Myometrial cell (primary cell): ENCODE measurements around the gene PGP. TPM values are rescaled to one million over a fixed set of nuclear protein-coding genes. Genes with fewer than 3 reads are reported as not detected.

Source experiments
- total RNA-seq: library from RNA; depleted of rRNA; stranded (reverse); fragments of >200 nt; gene quantifications from 2 replicates; pipeline ENCODE4 v1.2.3, GENCODE V29; 2015

Gene PGP, protein sequence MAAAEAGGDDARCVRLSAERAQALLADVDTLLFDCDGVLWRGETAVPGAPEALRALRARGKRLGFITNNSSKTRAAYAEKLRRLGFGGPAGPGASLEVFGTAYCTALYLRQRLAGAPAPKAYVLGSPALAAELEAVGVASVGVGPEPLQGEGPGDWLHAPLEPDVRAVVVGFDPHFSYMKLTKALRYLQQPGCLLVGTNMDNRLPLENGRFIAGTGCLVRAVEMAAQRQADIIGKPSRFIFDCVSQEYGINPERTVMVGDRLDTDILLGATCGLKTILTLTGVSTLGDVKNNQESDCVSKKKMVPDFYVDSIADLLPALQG
- total RNA-seq: 25.7 and 29.1 TPM in 2 replicates

DNA sequence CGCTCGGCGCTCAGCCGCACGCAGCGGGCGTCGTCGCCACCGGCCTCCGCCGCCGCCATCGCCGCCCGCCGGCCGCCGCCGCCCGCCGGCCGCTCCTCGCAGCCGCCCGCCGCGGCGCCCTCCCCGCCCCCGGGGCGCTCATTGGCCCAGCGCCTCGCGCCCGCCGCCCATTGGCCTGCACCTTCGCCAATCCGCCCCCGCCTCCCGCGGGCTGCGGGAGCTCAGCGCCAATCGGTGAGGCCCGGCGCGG, at the start of gene PGP:
PGP (minus strand) TSS at position 122 of the 250 bp plus-strand sequence; CDS start at position 59, 63 bp downstream.

DNA sequence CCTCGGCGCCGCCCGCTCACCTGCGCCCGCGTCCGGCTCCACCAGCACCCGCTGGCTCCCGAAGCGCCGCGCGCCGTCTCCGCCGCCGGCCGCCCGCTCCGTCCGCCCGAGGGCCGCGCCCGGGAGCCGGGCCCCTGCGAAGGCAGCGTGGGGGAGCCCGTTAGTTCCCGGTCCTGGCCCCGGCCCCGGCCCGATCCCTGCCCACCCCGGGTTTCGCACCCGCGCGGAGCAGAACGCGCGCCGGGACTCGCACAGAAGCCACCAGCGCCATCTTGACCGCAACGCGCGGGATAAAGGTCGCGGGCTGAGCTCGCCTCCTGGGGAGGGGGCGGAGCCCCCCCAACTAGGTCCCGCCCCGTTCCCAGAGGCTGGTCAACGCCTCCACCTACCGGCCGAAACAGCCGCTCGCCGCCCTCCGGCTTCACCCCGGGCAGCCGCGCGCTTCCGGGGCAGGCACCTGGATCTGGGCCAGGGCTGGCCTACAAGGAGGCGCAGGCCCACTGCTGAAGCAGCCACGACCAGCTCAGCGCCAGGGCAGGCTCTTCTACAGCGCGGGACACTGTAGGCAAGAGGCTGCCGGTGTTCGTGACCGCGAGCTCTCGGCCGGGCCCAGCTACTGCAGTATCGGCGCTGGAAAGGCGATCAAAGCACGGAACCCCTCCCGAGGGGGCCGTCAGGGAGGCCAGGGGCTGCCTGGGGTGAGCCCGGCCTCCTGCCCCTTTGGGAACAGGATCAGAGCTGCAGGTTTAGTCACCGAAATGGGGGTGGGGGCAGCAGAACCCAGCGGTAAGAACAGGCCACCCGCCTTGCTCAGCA, 36.9 kb upstream of the PGP start, which contains the start of gene ECI1:
ECI1 (minus strand) TSS at position 292 of the 816 bp plus-strand sequence; CDS start at position 271, 21 bp downstream.

DNA sequence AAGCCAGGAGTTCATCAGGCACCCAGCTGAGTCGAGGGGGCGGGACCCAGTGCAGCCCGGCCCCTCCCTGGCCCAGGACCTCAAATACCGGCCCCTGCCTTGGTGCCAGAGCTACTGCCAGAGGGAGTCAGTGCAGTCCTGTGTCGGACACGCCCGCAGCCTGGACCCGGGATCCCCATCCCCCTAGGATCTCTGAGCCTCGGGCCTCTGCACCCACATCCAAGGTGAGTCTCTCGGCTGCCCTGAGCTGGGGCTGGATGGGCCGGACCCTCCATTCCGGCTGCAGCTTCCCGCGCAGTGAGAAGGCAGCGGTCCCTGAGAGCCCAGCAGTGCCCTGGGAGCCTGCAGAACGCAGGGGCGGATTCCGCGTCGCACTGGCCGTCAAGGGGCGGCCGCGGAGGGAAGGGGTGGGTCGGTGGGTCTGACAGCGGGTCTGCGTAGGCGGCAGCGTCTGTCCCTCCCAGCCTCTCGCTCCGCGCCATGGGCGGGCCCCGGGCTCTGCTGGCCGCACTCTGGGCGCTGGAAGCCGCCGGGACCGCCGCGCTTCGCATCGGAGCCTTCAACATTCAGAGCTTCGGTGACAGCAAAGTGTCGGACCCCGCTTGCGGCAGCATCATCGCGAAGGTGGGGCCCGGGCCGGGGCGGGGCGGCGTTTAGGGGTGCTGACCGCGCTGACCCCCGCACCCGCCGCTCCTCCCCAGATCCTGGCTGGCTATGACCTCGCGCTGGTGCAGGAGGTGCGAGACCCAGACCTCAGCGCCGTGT, 21.9 kb upstream of the PGP start, which contains the start of gene DNASE1L2:
DNASE1L2 (plus strand) TSS at position 108 of the 765 bp plus-strand sequence; CDS start at position 481, 373 bp downstream.

DNA sequence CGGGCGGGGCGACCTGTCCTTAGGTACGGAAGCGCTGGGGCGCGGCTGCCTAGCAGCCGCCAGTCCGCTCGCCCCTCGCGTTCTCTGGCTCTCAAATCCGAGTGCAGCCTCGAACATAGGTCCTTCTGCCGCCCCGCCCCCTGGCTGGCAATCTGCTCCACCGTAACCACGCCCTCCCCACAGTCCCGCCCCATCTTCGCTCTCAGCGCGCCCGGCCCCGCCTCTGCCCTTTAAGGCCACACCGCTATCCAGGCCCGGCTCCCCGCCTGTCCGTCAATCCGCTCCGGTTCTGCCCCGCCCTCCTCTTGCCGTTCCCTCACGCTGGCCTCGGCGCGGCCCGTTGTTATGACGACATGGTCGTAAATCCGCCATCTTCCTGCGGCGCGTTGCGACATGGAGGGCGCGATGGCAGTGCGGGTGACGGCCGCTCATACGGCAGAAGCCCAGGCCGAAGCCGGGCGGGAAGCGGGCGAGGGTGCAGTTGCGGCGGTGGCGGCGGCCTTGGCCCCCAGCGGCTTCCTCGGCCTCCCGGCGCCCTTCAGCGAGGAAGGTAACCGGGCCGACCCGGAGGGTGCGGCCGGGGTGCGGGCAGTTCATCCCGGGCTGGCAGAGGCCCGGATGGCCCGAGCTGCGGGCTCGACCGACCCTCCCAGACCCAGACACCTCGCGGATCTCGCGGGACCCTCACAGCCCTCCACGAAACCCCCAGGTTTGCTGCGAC, 8.7 kb upstream of the PGP start, which contains the start of gene E4F1:
E4F1 (plus strand) TSS at position 371 of the 721 bp plus-strand sequence; CDS start at position 394, 23 bp downstream.

DNA sequence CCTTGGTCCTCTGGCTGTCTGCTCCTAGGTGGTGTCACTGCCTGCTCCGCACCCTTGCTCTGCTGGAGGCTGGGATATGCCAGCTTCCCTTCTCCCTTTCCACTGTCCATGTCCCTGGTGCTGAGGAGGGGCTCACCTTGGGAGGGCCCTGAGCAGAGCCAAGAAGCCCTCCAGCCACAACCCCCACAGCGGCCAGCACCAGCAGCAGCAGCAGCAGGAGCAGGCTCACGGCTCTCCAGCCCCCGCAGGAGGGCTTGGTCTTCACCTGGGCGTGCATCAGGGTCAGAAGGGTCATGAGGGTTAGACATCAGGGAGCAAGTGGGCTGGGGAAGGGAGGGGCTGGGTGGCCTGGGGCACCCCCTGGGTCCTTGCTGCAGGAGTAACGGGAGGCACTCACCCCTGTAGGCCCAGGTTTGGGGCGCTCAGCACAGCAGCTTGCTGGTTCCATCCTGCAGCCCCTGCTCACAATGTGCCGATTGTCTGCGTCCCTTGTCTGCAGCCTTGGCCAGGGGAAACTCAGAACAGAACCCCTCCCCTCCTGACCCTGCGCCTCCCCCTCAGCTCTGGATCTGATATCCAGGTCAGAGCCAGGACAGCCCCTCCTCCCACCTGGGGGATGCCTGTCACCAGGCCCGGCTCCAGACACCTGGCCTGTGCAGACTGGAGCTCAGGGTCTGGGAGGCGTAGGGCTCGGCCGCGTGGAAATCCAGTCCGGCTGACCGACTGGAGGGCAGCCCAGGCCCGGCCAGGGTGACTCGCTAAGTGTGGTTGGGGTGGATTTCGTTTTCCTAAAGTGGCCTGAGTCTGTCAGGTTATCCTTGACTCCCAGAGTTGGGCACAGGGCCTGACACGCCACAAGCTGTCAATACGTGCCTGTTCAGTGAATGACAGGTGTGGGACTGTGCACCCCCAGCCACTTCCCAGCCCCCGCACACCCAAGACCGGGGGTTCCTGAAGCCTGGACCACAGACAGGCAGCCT, 4.0 kb downstream of the PGP start, which contains the start of gene BRICD5:
BRICD5 (minus strand) TSS at position 478 of the 980 bp plus-strand sequence; CDS start at position 448, 30 bp downstream.

DNA sequence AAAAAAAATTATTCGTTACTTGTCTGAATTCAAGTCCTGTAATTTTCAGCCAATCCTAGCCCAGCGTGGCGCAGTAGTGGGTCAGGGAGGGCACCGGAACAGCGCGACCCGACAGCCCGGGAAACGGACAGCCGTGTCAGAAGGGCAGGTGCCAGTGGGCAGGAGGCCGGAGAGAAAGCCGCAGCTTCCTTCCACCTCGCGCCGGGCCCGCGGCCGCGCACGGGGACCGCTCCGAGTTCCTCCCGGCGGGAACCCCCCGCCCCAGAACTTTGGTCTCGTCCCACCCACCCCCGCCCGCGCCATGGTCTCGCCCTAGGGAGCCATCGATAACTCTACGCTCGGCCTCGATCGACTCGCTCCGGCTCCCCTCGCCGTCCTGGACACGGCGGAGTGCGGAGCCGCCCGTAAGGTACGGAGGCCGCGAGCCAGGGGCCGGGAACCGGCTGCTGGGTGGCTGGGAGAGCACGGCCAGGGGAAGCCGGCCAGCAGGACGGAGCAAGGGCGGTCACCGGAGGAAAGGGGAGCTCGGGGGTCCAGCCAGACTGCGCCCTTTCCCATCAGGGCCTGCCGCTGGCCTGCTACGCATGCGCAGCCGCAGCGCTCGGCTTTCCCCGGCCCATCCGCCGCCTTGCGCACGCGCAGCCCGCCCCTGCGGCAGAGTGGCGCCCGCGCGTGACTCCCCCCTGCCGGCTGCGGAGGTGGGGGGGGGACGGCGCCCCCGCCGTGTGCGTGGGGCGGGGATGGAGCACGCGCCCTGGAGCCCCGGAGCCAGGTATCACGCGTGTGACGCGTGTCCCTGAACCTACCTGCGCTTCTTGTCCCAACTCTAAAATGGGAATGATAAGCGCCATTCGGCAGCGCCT, 9.3 kb downstream of the PGP start, which contains the start of gene MLST8:
MLST8 (plus strand) TSS at position 351 of the 863 bp plus-strand sequence. CDS start 632 bp downstream, outside the sequence.

DNA sequence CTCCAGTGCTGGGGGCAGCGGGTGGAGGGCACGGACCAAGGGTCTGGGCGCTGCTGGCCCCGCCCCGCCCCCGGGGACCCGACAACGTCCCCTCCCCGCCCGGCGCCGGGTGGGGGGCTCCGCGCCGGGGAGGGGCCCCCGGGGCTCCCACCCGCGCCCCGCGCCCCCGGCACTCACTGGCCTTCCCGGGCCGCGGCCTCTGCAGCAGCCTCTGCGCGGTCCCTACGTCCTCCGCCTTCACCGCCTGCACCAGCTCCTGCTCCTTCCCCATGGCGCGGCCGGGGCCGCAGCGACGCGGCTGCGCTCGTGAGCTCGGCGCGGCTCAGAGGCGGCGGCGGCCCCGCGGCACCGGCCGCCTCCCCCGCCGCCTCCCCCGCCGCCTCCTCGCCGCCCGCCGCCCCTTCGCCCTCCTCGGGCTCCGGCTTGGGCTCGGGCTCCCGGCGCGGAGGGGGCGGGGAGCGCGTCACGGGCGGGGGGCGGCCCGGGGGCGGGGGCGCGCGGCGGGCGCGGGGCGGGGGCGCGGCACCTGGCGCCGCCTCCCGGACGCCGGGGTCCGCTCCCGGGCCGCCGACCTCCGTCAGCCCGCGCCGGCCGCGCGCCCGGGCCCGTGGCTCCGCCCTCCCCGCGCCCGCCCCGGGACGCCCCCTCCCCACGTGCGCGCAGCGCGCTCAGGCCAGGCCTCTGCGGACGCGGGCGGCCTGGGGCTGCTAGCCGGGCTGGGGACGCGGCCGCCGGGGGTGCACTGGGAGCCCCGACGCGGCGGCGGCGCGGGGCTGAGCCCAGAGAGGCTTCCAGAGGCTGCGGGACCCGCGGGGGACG, 18.3 kb downstream of the PGP start, which contains the start of gene CASKIN1:
CASKIN1 (minus strand) TSS at position 444 of the 819 bp plus-strand sequence; CDS start at position 271, 173 bp downstream.

Other genes starting within 250 kb of the PGP start
- not detected in 2 replicates for gene RNF151, start 248.0 kb downstream of the PGP start, total RNA-seq
- 59.4 and 66.3 TPM in 2 replicates for gene TBL3, start 242.8 kb downstream of the PGP start, total RNA-seq
- not detected in 2 replicates for gene NOXO1, start 233.4 kb downstream of the PGP start, total RNA-seq
- gene GFER, start 230.6 kb downstream of the PGP start, total RNA-seq: 40.2 and 41.8 TPM in 2 replicates
- 1.1 and 4.6 TPM in 2 replicates for gene SYNGR3, start 224.9 kb downstream of the PGP start, total RNA-seq
- gene ZNF598, start 205.0 kb downstream of the PGP start, total RNA-seq: 41.8 and 43.2 TPM in 2 replicates
- 1.4 and 4.3 TPM in 2 replicates for gene NPW, start 195.1 kb downstream of the PGP start, total RNA-seq
- gene NHERF2, start 187.9 kb downstream of the PGP start, total RNA-seq: 62.9 and 94.0 TPM in 2 replicates
- 27.6 and 51.3 TPM in 2 replicates for gene NTHL1, start 167.0 kb downstream of the PGP start, total RNA-seq
- gene TSC2, start 166.9 kb downstream of the PGP start, total RNA-seq: 30.8 and 63.1 TPM in 2 replicates
- gene PKD1, start 78.9 kb downstream of the PGP start, total RNA-seq: 109 and 147 TPM in 2 replicates
- 1.4 and 2.3 TPM in 2 replicates for gene RAB26, start 66.2 kb downstream of the PGP start, total RNA-seq
- 84.5 and 106 TPM in 2 replicates for gene TRAF7, start 59.1 kb downstream of the PGP start, total RNA-seq
- gene CASKIN1, start 18.2 kb downstream of the PGP start, total RNA-seq: 0.18 TPM in 1 of 2 replicates, not detected in the other
- gene MLST8, start 9.4 kb downstream of the PGP start, total RNA-seq: 42.9 and 54.2 TPM in 2 replicates
- gene BRICD5, start 4.0 kb downstream of the PGP start, total RNA-seq: under 0.01 and 2.3 TPM in 2 replicates
- 24.5 and 26.2 TPM in 2 replicates for gene E4F1, start 8.8 kb upstream of the PGP start, total RNA-seq
- gene DNASE1L2, start 21.6 kb upstream of the PGP start, total RNA-seq: 0.18 and 5.5 TPM in 2 replicates
- 51.6 and 62.3 TPM in 2 replicates for gene ECI1, start 36.7 kb upstream of the PGP start, total RNA-seq
- gene RNPS1, start 53.3 kb upstream of the PGP start, total RNA-seq: 136 and 148 TPM in 2 replicates
- 0.18 TPM in 1 of 2 replicates, not detected in the other for gene ABCA3, start 125.9 kb upstream of the PGP start, total RNA-seq
- 23.4 and 25.2 TPM in 2 replicates for gene CCNF, start 214.6 kb upstream of the PGP start, total RNA-seq
- gene TEDC2, start 245.3 kb upstream of the PGP start, total RNA-seq: 10.8 and 28.8 TPM in 2 replicates